IMR-90 (cell line): Measurements from ENCODE around the gene LENG1. TPM values are rescaled to one million over a fixed set of nuclear protein-coding genes. Genes with fewer than 3 reads are reported as not detected.

Source experiments
- ATAC-seq: fragments of 200-7000 bp; cut with Tn5 transposase; 2 replicates; pipeline ENCODE4 v1.9.1; 2020; ENCODE audit warnings: low read depth, mild to moderate bottlenecking, moderate library complexity
- BruUV-seq: library from RNA; stranded (reverse); fragments of 400-500 nt; replicated peaks from 2 replicates; lab custom pipeline; 2021; lab: Mats Ljungman, UMichigan
- CTCF ChIA-PET: fragments of 300-600 bp; formaldehyde crosslinking; extraction: SDS; loops from one replicate; lab custom pipeline; 2021; ENCODE audit warnings: antibody characterized with exemption; lab: Yijun Ruan, JAX
- POLR2A ChIA-PET: fragments of 300-600 bp; sonication (Branson Sonifier 250); formaldehyde crosslinking; loops from one replicate; lab custom pipeline; 2022; ENCODE audit warnings: antibody characterized with exemption; ENCODE audit not compliant: unreplicated experiment; lab: Charles Lee
- DNase-seq: peaks from one replicate; pipeline ENCODE4 v3.0.0; 2013
- H2AFZ ChIP-seq: replicated peaks from 2 replicates; pipeline ENCODE3; 2013; ENCODE audit warnings: low read length, mild to moderate bottlenecking; ENCODE audit not compliant: poor library complexity
- H2AK5ac ChIP-seq: 2 replicates; pipeline ENCODE4 v1.6.1; 2013; ENCODE audit warnings: low read depth, low read length, inconsistent platforms
- H2AK9ac ChIP-seq: replicated peaks from 2 replicates; pipeline ENCODE3; 2013; ENCODE audit warnings: mild to moderate bottlenecking, low read depth, low read length, moderate library complexity; ENCODE audit not compliant: poor library complexity
- H2BK120ac ChIP-seq: 2 replicates; pipeline ENCODE4 v1.6.1; 2013; ENCODE audit warnings: low read depth, low read length, inconsistent platforms
- H2BK15ac ChIP-seq: 3 replicates; pipeline ENCODE4 v1.6.1; 2013; ENCODE audit warnings: low read depth, low read length, inconsistent platforms
- H2BK20ac ChIP-seq: 2 replicates; pipeline ENCODE4 v1.6.1; 2013; ENCODE audit warnings: low read depth, mild to moderate bottlenecking, inconsistent platforms, low read length, moderate library complexity
- H2BK5ac ChIP-seq: 2 replicates; pipeline ENCODE4 v1.6.1; 2013; ENCODE audit warnings: mild to moderate bottlenecking, low read depth, low read length, inconsistent platforms; ENCODE audit not compliant: poor library complexity, severe bottlenecking
- H3K14ac ChIP-seq: replicated peaks from 2 replicates; pipeline ENCODE4 v1.6.1; 2013; ENCODE audit warnings: low read depth, low read length, inconsistent platforms
- H3K18ac ChIP-seq: 2 replicates; pipeline ENCODE4 v1.6.1; 2013; ENCODE audit warnings: low read depth, low read length, control low read depth
- H3K23ac ChIP-seq: 2 replicates; pipeline ENCODE4 v1.6.1; 2013; ENCODE audit warnings: low read depth, low read length, inconsistent platforms
- H3K27ac ChIP-seq: 2 replicates; pipeline ENCODE4 v1.5.1; 2013; ENCODE audit warnings: mild to moderate bottlenecking, control low read depth, low read length; ENCODE audit not compliant: insufficient read depth
- H3K27me3 ChIP-seq: 2 replicates; pipeline ENCODE4 v1.6.1; 2013; ENCODE audit warnings: low read length; ENCODE audit not compliant: control insufficient read depth, insufficient read depth
- H3K36me3 ChIP-seq: 2 replicates; pipeline ENCODE4 v1.6.1; 2013; ENCODE audit warnings: low read length, mixed read lengths; ENCODE audit not compliant: control insufficient read depth, insufficient read depth
- H3K4ac ChIP-seq: 2 replicates; pipeline ENCODE4 v1.6.1; 2013; ENCODE audit warnings: low read depth, low read length, inconsistent platforms
- H3K4me1 ChIP-seq: 2 replicates; pipeline ENCODE4 v1.6.1; 2013; ENCODE audit warnings: low read length, mixed read lengths; ENCODE audit not compliant: control insufficient read depth, insufficient read depth
- H3K4me2 ChIP-seq: 2 replicates; pipeline ENCODE4 v1.6.1; 2013; ENCODE audit warnings: low read depth, mild to moderate bottlenecking, control low read depth, low read length, moderate library complexity
- H3K4me3 ChIP-seq: 2 replicates; pipeline ENCODE4 v1.5.1; 2013; ENCODE audit warnings: low read depth, mild to moderate bottlenecking, control low read depth, low read length, moderate library complexity; ENCODE audit not compliant: insufficient read depth
- H3K56ac ChIP-seq: 2 replicates; pipeline ENCODE4 v1.6.1; 2013; ENCODE audit warnings: low read length, inconsistent platforms; ENCODE audit not compliant: insufficient read depth; ENCODE audit errors: extremely low read depth
- H3K79me1 ChIP-seq, 2 experiments: 2 replicates each; pipeline ENCODE4 v1.6.1; 2013; ENCODE audit warnings: low read length in 2 of 2, inconsistent platforms in 1 of 2, low read depth in 1 of 2
- H3K9ac ChIP-seq: 2 replicates; pipeline ENCODE4 v1.6.1; 2013; ENCODE audit warnings: low read depth, low read length, control low read depth
- H3K9me1 ChIP-seq: 2 replicates; pipeline ENCODE4 v1.6.1; 2013; ENCODE audit warnings: low read length, inconsistent platforms; ENCODE audit not compliant: insufficient read depth
- H3K9me3 ChIP-seq: 2 replicates; pipeline ENCODE4 v1.6.1; 2013; ENCODE audit warnings: low read length; ENCODE audit not compliant: control insufficient read depth, insufficient read depth
- H4K20me1 ChIP-seq: 2 replicates; pipeline ENCODE4 v1.6.1; 2013; ENCODE audit warnings: low read length, inconsistent platforms; ENCODE audit not compliant: insufficient read depth
- H4K5ac ChIP-seq: 2 replicates; pipeline ENCODE4 v1.6.1; 2013; ENCODE audit warnings: mild to moderate bottlenecking, low read depth, low read length, control low read depth
- H4K8ac ChIP-seq, 2 experiments: 2 replicates each; pipeline ENCODE4 v1.6.1; 2013; ENCODE audit warnings: low read depth in 2 of 2, low read length in 2 of 2, control low read depth in 1 of 2, inconsistent platforms in 1 of 2
- H4K91ac ChIP-seq: 2 replicates; pipeline ENCODE4 v1.6.1; 2013; ENCODE audit warnings: low read depth, low read length, inconsistent platforms; ENCODE audit not compliant: insufficient read depth
- BHLHE40 ChIP-seq: fragments of 150-350 bp; IDR thresholded peaks from 2 replicates; pipeline ENCODE4 v1.6.1; 2016; ENCODE audit warnings: mild to moderate bottlenecking, low read depth, low read length
- CEBPB ChIP-seq: IDR thresholded peaks from 2 replicates; pipeline ENCODE4 v1.6.1; 2012; ENCODE audit warnings: low read depth, low read length, improper control_type of control experiment
- CHD1 ChIP-seq: IDR thresholded peaks from 2 replicates; pipeline ENCODE4 v1.6.1; 2012; ENCODE audit warnings: low read depth, low read length, improper control_type of control experiment
- CTCF ChIP-seq: conservative IDR thresholded peaks from 2 replicates; pipeline ENCODE4 v1.5.1; 2012; ENCODE audit warnings: mild to moderate bottlenecking, low read depth, low read length, improper control_type of control experiment
- ELK1 ChIP-seq: fragments of 150-350 bp; IDR thresholded peaks from 2 replicates; pipeline ENCODE4 v1.6.1; 2016; ENCODE audit warnings: low read depth, mild to moderate bottlenecking, low read length, moderate library complexity, borderline replicate concordance
- MAFK ChIP-seq: IDR thresholded peaks from 2 replicates; pipeline ENCODE4 v1.6.1; 2012; ENCODE audit warnings: low read depth, low read length, improper control_type of control experiment
- MAZ ChIP-seq: IDR thresholded peaks from 2 replicates; pipeline ENCODE4 v1.6.1; 2012; ENCODE audit warnings: low read depth, mild to moderate bottlenecking, low read length, improper control_type of control experiment, moderate library complexity, borderline replicate concordance
- NFE2L2 ChIP-seq: fragments of 150-350 bp; IDR thresholded peaks from 2 replicates; pipeline ENCODE4 v1.6.1; 2016; ENCODE audit warnings: low read depth, mild to moderate bottlenecking, low read length
- POLR2A ChIP-seq: IDR thresholded peaks from 2 replicates; pipeline ENCODE4 v1.6.1; 2012; ENCODE audit warnings: mild to moderate bottlenecking, low read depth, low read length
- SMC3 ChIP-seq: fragments of 150-350 bp; IDR thresholded peaks from 2 replicates; pipeline ENCODE4 v1.6.1; 2016; ENCODE audit warnings: low read depth, mild to moderate bottlenecking, antibody characterized with exemption, low read length, moderate library complexity
- WGBS, 2 experiments: methylation state at CpG; one replicate each; pipeline versions ENCODE4 v1.1.5 to v1.1.7; 2013; ENCODE audit warnings: missing lambda C conversion rate in 2 of 2; ENCODE audit not compliant: insufficient read length in 1 of 2; ENCODE audit errors: extremely low coverage in 2 of 2; 5-methylcytosine and 5-hydroxymethylcytosine counted together
- dilution Hi-C: fragments of 300-500 bp; cut with HindIII; formaldehyde crosslinking; loops from one replicate; pipeline ENCODE4 v1.14.3; 2018; ENCODE audit warnings: low sequenced_read_pairs; ENCODE audit not compliant: unreplicated experiment
- in situ Hi-C: fragments of 300-500 bp; cut with MboI; formaldehyde crosslinking; loops from 3 replicates; pipeline ENCODE4 v1.14.3; 2019; ENCODE audit warnings: low sequenced_read_pairs, inconsistent platforms, mixed read lengths
- intact Hi-C: fragments of 100-400 bp; cut with micrococcal nuclease; formaldehyde crosslinking; loops from 2 replicates; pipeline ENCODE4 v1.10.0; 2022
- polyA plus RNA-seq, 3 experiments: library from polyadenylated mRNA; depleted of rRNA; stranded (reverse); fragments of >200 nt; gene quantifications; 2 replicates each; pipeline ENCODE4 v1.2.3, GENCODE V29; 2012; ENCODE audit warnings: low replicate concordance in 1 of 3
- total RNA-seq: library from RNA; depleted of rRNA; stranded (reverse); fragments of >200 nt; gene quantifications from 2 replicates; pipeline ENCODE4 v1.2.3, GENCODE V29; 2012

Gene LENG1
- total and polyA plus RNA-seq, 2 of the 4 experiments (the other 2 are of a cell fraction) = 2.7 to 5.3 TPM

GRCh38 chr19:54141356-54141755, 18.2 kb downstream of the LENG1 start:
- ChIA-PET POLR2A (no interaction called here), CTCF (no interaction called here)
- Histone ChIP-seq H2AK9ac (no peak overlapping the region), H2AFZ (no peak overlapping the region), H3K9ac (no peak overlapping the region), H3K27ac (no peak overlapping the region), H3K4ac (no peak overlapping the region), H3K9me1 (peaks cover 16% of the 10 kb centered on the region), H3K79me1 (peaks cover 19 to 60% of the 10 kb centered on the region in 2 experiments), H3K23ac (no peak overlapping the region), H4K5ac (no peak overlapping the region), H3K9me3 (no peaks in the 10 kb centered on the region), H3K18ac (no peak overlapping the region), H2BK20ac (no peak overlapping the region), H4K20me1 (peaks cover 63% of the 10 kb centered on the region), H3K4me1 (peaks cover 6% of the 10 kb centered on the region), H2AK5ac (no peak overlapping the region), H2BK5ac (no peak overlapping the region), H2BK15ac (no peak overlapping the region), H2BK120ac (no peak overlapping the region), H3K4me2 (no peak overlapping the region), H3K27me3 (no peaks in the 10 kb centered on the region), H3K56ac (no peak overlapping the region), H3K36me3 (peaks cover 49% of the 10 kb centered on the region), H4K8ac (no peak overlapping the region), H3K14ac (no peak overlapping the region), H3K4me3 (no peak overlapping the region), H4K91ac (no peak overlapping the region)
- peak; percentile 29 for DNase-seq
- TF ChIP-seq MAZ (no peak), BHLHE40 (no peak), SMC3 (no peak), MAFK (no peak), CEBPB (no peak), CHD1 (no peak), CTCF (no peak), POLR2A (no peak), NFE2L2 (no peak), ELK1 (no peak)
- no TSS peak for BruUV-seq
- ATAC-seq = no peak
- dilution Hi-C loops = no loop called here
- WGBS, 2 experiments = no CpG with 5 or more reads among the region's 3 CpGs
- in situ Hi-C loops = loop anchor here (25.0 kb wide), 1 partner anchor 1521 kb away; the partner anchor contains the start of gene U2AF2
- intact Hi-C loops = no loop called here
